GM18861 (cell line): ENCODE data around the gene EDA2R.

Experiments
- ATAC-seq: cut with Tn5 transposase; IDR thresholded peaks from one replicate; pipeline ENCODE4 v1.9.1; 2021; ENCODE audit not compliant: unreplicated experiment

The EDA2R gene, protein sequence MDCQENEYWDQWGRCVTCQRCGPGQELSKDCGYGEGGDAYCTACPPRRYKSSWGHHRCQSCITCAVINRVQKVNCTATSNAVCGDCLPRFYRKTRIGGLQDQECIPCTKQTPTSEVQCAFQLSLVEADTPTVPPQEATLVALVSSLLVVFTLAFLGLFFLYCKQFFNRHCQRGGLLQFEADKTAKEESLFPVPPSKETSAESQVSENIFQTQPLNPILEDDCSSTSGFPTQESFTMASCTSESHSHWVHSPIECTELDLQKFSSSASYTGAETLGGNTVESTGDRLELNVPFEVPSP

DNA sequence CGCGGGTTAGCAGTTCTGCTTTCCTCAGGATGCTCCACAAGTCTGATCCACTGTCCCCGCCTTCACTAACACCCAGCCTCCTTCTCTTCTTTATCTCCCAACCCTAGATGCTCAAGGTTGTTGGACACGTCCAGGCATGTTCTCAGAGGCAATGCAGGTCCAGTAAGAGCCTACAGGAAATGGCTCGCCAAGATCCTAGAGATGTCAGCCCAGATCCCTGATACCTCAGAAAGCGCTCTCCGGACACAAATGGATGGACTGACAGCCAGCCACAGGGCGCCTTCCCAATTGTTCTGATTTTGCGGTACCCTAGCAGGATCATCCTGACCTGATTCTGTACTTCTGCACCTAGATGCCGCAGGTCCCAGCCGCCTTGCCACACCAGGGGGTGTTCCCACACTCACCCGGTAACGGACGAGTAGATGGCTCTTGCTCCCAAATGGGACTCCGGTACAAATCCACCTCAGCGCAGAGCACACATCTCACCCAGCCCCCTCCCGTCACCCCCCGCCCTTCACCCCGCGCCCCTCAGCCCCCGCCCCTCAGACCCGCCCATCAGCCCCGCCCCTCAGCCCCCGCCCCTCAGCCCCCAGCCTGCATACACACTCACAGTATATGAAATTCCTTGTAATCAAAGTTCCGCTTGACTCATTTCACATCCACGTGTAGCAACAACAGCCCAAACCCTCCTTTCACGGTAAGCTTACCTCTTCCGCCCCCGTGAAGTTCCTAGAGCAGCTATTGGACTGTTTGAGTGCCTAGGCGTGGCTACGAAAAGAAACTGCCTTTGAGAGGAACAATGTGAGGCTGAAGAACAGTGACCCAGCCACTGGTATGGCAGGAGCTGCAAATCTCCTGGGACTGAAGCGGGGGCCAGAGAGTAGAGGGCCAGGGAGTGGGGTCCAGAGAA, at the start of gene EDA2R:
Gene EDA2R, minus strand, starts transcription at position 488 of the 910 bp plus-strand sequence. CDS start 23,058 bp downstream, outside the sequence.
- peak; percentile 90 for ATAC-seq

DNA sequence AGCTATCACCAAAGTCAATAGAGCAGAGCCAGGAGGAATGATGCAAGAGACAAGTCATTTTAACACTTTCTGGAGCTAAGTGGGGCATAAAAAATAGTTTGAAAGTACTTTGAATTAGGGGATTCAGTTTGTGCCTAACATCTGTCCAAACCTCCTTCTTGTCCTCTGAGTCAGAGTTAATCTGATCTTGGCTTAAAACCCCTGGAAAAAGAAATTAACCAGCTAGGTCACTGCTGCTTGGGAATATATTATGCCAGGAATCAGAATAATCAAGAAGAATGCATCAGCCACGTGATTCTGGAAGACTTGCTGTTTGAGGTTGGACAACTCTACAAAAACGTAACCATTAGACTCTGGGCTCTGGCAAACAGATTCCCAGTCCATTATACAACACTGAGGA, 45.3 kb upstream of the EDA2R start:
- ATAC-seq, result no peak

DNA sequence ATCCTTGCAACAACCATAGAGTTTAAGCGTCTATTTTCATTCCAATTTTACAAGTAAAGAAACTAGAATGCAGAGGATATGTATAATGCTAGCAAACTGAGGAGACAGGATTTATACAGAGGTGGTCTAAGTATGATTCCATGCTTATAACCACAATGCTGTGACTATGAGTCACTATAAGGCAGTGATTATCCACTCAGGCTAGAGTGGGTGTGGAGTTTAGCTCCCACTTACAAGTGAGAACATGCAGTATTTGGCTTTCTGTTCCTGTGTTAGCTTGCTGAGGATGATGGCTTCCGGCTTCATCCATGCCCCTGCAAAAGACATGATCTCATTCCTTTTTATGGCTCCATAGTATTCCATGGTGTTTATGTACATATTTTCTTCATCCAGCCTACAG, 41.6 kb upstream of the EDA2R start:
- no peak for ATAC-seq

DNA sequence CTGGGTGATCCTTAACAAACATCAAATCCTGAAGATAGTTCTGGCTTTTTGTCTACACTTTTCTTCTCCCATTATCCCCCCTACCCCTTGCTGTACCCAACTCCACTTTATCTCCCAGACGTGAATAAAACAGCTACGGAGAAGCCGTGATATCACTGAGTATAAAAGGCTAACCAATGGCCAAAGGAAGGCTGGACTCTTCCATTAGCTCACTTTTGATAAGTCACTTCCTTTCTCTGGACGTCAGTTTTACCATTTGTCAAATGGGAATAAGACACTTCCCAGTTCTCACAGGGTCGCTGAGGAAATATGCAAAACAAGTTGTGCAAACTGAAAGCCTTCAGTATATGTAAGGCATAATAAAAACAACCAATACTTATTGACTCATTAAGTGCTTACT, 38.6 kb upstream of the EDA2R start:
- ATAC-seq, result no peak

DNA sequence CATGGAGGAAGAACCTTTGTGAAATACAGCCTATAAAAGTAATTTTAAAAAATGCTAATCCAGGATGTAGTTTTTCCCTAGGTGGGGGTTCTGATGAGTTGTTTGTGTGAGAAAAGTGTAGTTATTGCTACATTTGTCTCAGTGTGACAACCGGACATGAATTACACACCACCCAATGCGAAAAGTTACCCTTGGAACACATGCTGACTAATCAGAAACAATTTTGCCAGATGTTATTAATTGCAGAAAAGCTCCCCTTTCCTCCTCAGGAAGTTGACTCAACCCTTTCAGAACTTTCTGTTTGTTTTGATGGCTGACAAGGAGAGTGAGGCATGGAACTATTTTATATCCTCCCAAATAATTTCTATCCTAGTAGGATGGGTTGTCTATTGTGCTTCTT, 38.1 kb upstream of the EDA2R start:
- ATAC-seq, result no peak

DNA sequence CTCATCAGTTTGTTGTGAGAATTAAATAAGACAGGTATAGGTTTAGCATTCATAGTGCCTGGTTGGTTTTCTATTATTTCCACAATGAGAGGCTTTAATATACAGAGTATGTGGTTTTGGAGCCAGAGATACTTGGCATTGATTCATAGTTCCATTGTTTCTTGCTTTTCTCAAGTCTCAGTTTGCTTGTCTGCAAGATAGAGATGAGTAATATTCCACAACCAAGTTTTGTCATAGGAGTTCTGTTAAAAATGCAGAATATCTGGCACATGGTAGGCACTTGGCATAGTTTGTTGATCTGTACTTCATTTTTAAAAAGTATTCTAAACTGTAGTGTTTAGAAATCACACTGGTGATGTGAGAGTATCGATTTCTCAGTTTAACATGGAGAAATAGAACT, 37.5 kb upstream of the EDA2R start:
- no peak for ATAC-seq

DNA sequence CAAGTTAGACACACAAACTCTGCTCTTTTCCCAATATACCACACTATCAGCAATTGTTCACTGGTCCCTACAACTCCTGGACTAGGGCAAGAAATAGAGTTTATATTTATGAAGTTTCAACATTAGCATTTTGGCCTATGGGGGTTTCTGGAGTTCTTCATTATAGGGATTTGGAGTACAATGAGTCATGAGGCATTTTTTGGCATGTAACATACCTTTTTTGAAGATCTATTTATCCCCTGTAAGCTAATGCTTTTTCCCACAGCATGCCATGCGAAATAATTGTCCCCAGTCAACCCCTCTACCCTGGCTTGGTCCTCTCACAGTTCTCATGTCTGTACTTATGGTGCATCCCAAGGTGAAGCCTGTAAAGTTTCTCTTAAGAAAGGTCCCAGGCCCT, 36.7 kb upstream of the EDA2R start:
- ATAC-seq, result no peak

DNA sequence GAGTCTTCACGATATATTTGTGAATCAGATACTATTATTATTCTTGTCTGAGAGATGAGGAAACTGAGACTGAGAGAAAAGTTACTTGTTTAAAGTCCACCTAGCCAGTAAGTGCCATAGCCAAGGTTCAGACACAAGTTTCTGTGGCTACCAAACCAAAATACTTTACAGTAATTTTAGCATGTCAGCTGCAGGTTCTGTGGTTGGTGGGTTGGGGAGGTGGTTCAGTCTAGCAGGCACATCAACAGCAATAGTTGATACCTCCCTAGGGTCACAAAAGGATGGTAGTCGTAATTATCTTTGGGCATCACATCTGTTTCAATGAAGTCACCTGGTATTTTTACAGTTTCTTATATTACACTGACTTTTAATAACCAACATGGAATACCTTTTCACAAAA, 35.6 kb upstream of the EDA2R start:
- ATAC-seq, result no peak

DNA sequence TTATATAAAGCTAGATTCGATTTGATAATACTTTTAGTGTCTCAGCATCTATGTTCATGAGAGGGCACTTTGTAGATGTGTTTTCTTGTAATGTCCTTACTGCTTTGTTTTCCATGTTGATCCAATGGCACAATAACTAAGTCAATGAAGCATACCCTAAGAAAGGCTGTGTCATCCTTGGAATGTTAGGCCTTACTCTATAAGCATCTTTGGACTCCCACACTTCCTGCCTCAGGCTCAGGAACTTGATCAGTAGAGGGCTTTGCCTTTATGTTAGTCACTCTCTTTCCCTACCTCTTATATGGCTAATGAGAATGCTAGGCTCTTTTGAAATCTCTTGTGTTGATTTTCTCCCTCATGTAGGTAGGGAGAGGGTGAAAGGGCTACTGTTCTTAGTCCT, 33.2 kb upstream of the EDA2R start:
- ATAC-seq, result no peak

DNA sequence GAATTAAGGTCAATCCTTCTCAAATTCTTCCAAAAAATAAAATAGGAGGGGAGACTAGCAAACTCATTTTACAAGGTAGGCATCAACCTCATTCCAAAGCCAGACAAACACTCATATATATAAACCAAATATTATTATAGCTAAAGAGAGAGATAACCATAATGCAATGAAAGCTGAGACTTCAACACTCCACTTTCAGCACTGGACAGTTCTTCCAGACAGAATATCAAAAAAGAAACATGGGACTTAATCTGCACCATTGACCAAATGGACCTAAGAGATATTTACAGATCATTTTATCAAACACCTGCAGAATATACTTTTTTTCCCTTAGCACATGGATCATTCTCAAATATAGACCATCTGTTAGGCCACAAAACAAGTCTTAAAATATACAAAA, 15.5 kb upstream of the EDA2R start:
- no peak for ATAC-seq

DNA sequence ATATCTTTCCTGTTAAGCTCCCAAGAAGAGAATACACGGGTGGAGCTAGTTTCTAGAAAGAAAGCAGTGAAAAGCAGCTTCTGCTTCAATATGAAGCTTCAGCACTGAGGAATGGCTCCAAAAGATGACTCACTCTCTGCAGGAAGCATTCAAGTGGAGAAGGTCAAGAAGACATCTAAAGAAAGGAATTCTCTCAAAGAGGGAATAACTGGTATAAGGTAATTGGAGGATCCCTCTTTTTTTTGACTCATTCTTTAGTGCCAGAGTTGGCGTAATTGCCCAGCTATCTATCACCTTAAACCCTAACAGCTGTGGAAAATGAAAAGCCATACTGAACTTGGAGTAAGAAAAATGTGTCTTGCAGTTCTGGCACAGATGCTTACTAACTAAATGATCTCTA, 3.5 kb downstream of the EDA2R start:
- ATAC-seq, result no peak

DNA sequence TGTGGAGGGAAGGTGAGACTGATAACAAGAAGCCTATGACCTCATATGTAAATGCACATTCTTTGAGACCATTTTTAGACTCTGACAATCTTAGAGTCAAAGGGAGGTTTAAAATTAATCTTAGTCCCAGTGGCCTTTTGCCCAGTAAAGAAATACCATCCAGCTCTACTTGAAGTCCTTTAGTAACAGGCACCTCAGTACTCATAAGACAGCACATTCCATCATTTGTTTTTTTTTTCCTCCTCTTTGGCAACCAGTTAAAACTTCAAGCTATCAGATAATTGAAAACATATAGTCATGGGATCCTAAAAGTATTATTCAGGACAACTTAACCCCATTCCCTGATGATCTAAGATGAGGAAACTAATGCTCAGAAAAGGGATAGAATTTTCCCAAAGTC, 4.6 kb downstream of the EDA2R start:
- no peak for ATAC-seq

DNA sequence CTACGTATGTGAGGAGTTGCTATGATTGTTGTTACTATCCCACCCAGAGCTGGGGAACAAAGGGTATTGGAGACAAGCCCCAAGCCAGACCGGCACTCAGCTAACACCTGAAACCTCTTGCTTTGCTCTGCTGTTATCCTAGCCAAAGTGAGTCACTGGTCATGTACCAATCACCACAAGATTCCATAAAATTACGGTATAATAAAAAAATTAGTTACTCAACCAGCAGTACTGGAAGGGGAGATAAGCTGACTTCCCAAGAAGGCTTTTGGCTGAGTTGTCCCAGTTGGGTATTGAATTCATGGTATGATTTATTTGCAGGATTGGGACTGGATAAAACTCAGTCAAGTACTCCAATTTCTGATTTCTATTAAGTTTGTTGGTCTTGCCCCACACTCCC, 5.3 kb downstream of the EDA2R start:
- no peak for ATAC-seq

DNA sequence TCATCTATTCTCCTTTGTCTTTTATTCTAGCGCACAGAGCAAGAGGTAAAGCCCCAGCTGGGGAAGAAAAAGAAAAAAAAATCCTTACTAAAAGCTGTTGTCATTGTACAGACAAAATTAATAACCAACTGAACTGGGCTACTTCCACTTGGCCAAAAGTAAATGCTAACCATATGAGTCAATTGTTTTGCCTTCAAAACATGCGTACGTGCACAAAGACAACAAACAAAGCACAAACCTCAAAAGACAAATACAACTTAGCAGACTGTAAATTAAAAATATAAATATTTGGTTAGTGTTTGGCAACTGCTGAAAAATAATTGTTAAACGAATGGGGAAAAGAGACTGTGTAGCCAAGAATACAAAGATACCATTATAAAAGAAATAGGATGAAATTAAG, 5.9 kb downstream of the EDA2R start:
- ATAC-seq, result no peak

DNA sequence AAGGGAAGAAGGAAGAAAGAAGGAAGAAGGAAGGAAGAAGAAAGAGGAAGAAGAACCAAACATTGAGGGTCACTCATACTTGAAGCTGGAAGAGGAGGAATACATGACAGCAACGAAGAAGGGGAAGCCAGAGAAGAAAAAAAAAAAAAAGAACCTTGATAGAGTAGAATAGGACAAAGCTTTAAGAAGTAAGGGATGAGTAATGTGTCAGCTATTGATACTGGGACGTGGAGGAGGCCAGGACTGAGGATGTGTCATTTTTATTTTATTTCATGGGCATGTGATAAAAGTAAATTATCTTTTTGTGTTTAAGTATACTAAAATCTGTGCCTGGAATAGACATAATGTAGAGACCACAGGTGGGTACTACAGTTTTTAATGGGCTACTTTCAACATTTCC, 6.4 kb downstream of the EDA2R start:
- no peak for ATAC-seq

DNA sequence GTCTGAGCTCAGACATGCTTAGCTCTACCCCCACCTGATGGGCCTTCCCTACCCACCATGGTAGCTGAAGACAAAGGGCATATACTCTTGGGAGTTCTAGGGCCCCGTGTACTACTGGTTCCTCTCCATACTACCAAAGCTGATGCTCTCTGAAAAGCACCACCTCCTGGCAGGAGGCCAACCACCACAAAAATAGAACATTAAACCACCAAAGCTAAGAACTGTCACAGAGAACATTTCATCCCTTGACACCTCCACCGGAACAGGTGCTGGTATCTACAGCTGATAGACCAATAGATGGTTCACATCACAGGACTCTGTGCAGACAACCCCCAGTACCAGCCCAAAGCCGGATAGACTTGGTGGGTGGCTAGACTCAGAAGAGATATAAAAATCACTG, 13.4 kb downstream of the EDA2R start:
- ATAC-seq, result no peak

DNA sequence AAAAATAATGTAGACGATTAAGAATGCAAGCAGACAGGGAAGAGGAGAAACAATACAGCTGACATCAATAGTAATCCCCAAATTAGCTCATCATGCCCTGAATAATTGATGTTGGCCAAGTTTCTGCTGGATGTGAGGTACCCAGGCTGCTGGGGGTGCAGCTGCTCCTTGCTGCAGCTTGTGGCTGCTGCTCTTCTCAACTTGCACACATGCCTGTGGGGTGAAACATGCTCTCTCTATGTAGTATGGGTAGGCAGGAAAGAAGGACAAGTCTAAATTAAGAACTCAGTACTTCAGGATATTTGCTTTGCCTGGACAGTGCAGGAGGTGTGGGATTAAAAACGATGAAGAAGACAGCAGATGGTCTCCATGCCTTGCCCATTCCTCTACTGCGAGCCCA, 16.7 kb downstream of the EDA2R start:
- no peak for ATAC-seq

DNA sequence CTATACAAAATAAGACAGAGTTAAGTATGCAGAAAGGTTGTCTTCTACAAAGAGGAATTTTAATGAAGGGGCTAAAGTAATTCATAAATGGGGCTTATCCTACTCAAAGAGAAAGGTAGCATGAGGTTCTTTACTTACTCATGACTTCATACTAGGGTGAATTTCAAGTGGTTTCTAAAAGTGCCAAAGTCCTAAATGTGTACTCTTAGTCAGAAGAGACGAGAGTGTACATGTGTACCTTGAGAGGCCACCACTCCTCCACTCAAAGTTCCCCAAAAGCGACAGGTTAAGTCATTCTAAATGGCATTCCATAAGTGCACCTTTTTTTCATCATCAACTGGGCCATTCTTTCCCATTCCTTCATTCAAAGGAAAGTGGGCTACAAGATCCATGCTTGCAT, 21.9 kb downstream of the EDA2R start:
- no peak for ATAC-seq

DNA sequence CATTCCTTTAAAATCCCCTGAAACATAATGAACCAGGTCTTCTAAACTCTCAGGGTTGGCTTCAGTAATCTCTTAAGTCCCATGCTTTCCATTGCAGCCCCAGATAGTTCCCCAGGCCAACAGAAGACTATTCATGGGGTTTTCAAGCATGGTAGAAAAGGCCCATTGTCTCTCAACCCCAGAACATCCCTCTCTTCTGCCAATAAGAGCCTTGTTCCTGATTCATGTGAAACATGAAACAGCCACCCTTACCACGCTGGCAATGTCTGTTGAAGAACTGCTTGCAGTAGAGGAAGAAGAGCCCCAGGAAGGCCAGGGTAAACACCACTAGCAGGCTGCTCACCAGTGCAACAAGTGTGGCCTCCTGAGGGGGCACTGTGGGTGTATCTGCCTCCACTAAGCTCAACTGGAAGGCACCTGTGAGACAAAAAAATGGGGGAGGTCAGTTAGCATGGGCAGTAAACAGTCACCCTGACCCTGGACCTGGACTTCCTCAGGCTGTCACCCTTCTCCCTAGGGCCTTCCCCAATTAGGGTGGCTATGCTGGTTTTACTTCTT, 36.4 kb downstream of the EDA2R start:
- ATAC-seq, result no peak

DNA sequence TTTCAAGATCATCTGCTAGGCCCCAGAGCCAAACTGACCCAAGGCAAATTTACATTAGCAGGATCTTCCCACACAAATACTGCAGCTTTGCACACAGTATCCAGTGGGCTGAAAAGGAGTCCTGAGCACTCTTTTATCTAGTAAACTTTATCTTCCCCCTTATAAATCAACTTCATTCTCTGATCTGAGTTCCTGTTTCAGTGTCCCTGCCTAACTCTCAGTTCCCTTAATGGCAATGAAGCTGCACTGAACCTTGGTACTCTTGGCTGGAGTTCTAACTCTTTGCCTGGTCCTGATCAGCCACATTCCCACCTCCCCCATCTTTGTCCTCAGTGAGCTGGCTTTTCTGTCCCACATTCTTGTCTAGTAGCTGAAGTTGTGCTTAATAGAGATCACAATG, 37.4 kb downstream of the EDA2R start:
- ATAC-seq, result no peak

DNA sequence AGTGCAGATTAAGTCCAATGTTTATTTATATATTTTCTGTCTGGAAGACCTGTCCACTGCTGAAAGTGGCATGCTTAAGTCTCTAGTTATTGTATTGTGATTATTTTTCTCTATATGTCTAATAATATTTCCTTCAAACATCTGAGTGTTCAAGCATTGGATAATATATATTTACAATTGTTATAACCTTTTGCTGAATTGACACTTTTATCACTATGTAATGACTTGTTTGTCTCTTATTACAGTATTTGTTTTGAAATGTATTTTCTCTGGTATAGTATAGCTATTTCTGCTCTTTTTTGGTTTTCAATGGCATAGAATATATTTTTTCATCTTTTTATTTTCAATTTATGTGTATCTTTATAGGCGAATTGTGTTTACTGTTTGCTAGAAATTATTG, 59.7 kb downstream of the EDA2R start:
- no peak for ATAC-seq

DNA sequence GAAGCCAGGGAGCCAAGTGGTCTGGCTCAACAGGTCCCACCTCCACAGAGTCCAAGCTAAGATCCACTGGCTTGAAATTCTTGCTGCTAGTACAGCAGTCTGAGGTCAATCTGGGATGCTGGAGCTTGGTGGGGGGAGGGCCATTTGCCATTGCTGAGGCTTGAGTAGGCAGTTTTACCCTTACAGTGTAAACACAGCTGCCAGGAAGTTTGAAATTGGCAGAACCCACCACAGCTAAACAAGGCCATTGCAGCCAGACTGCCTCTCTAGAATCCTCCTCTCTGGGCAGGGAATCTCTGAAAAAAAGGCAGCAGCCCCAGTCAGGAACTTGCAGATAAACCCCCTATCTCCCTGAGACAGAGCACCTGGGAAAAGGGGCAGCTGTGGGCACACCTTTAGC, 84.9 kb downstream of the EDA2R start:
- no peak for ATAC-seq
